HFFc6 (cell line): Measurements from ENCODE around the gene AEBP2. TPM values are rescaled to one million over a fixed set of nuclear protein-coding genes. Genes with fewer than 3 reads are reported as not detected.

Experiments used
- DNase-seq: peaks from one replicate; pipeline ENCODE4 v3.0.0-alpha.2; 2018
- H3K27ac Mint-ChIP-seq: 2 replicates; pipeline ENCODE4 v1.8.0; 2020; ENCODE audit warnings: mild to moderate bottlenecking, mixed read lengths
- H3K27me3 Mint-ChIP-seq: 2 replicates; pipeline ENCODE4 v1.8.0; 2021; ENCODE audit warnings: mild to moderate bottlenecking, moderate library complexity, mixed read lengths; ENCODE audit not compliant: insufficient read depth
- H3K36me3 Mint-ChIP-seq: 2 replicates; pipeline ENCODE4 v1.8.0; 2021; ENCODE audit warnings: low read depth, mixed read lengths
- H3K4me1 Mint-ChIP-seq: 2 replicates; pipeline ENCODE4 v1.8.0; 2020; ENCODE audit warnings: low read depth, mixed read lengths
- H3K4me3 Mint-ChIP-seq: 2 replicates; pipeline ENCODE4 v1.8.0; 2020; ENCODE audit warnings: mild to moderate bottlenecking, moderate library complexity, mixed read lengths
- H3K9me3 Mint-ChIP-seq: 2 replicates; pipeline ENCODE4 v1.8.0; 2020; ENCODE audit warnings: mild to moderate bottlenecking, mixed read lengths
- total RNA-seq, 6 experiments: library from RNA; stranded (reverse); fragmentation: NEBNext Ultra II Directional; extraction: Animal tissue kit (Norgen Biotek cat#: 25700); gene quantifications; 2 replicates in 1 of 6; 3 replicates in 5 of 6; pipeline ENCODE4 v1.2.3, GENCODE V29; 2021
- TF ChIP-seq, protein P1 (sequence below): fragments of 200-600 bp; sonication (generic); IDR thresholded peaks from 2 replicates; pipeline ENCODE4 v1.5.0; 2021; ENCODE audit warnings: antibody characterized with exemption, mild to moderate bottlenecking

Gene AEBP2
- total RNA-seq, 6 experiments from 2014 or later, result 36.8 to 43.4 (median 39.1) TPM

DNA sequence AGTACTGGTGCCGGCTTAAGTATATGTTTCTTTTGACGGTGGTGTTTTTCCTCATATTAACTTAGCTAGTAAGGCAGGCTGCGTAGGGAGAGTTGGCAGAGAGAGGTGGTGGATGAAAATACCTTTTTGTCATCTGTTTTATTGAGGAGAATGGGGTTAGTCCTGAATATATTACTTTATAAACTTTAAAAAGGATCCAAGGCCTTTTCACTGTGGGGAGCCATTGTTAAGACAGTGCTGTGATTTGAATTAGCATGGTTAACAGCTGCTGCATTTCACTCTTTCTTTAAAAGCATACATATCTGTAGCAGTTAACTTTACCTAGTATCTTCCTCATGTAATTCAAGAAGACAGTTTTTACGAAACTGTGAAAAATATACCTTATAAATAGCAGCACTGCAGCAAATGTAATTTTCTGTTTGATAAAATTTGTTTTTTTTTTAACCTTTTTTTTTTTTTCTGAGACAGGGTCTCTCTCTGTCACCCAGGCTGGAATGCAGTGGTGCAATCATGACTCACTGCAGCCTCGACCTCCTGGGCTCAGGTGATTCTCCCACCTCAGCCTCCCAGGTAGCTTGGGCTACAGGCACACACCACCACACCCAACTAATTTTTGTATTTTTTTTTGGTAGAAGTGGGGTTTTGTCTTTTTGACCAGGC, 57.1 kb downstream of the AEBP2 start:
- Mint-ChIP-seq H3K27ac (no peak overlapping the region), H3K4me1 (peaks cover 22% of the 10 kb centered on the region), H3K36me3 (peaks cover 5% of the 10 kb centered on the region; the same call in 1 of the 2 replicates), H3K4me3 (no peak overlapping the region), H3K27me3 (peaks cover 3% of the 10 kb centered on the region; the same call in 1 of the 2 replicates), H3K9me3 (no peaks in the 10 kb centered on the region)
- no peak for DNase-seq
- TF ChIP-seq, protein P1, sequence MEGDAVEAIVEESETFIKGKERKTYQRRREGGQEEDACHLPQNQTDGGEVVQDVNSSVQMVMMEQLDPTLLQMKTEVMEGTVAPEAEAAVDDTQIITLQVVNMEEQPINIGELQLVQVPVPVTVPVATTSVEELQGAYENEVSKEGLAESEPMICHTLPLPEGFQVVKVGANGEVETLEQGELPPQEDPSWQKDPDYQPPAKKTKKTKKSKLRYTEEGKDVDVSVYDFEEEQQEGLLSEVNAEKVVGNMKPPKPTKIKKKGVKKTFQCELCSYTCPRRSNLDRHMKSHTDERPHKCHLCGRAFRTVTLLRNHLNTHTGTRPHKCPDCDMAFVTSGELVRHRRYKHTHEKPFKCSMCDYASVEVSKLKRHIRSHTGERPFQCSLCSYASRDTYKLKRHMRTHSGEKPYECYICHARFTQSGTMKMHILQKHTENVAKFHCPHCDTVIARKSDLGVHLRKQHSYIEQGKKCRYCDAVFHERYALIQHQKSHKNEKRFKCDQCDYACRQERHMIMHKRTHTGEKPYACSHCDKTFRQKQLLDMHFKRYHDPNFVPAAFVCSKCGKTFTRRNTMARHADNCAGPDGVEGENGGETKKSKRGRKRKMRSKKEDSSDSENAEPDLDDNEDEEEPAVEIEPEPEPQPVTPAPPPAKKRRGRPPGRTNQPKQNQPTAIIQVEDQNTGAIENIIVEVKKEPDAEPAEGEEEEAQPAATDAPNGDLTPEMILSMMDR, result no peak

DNA sequence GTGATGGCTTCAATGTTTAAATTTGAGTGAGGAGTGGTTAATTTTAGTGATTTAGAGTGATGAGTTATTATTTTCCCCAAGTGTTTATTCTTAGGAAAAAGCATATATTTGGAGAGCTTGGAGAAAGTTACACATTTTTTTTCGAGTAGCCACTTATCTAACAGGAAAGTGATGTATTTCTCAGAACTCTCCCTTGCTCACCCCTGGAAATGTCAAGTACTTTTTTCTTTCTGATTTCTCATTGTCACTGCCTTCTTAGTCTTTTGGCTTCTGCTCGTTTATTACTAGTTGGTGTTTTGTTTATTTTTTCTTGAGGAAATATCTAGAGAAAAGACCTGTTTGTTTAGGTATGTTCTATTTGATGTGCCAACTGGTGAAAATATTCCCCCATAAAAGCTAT, 58.8 kb downstream of the AEBP2 start:
- H3K27ac Mint-ChIP-seq, result no peak overlapping the region
- H3K9me3 Mint-ChIP-seq, result no peaks in the 10 kb centered on the region
- DNase-seq, result no peak
- H3K36me3 Mint-ChIP-seq, result peaks cover 17% of the 10 kb centered on the region
- peaks cover 5% of the 10 kb centered on the region for H3K27me3 Mint-ChIP-seq
- H3K4me1 Mint-ChIP-seq, result peaks cover 13% of the 10 kb centered on the region
- TF ChIP-seq, protein P1, result no peak
- no peak overlapping the region for H3K4me3 Mint-ChIP-seq

DNA sequence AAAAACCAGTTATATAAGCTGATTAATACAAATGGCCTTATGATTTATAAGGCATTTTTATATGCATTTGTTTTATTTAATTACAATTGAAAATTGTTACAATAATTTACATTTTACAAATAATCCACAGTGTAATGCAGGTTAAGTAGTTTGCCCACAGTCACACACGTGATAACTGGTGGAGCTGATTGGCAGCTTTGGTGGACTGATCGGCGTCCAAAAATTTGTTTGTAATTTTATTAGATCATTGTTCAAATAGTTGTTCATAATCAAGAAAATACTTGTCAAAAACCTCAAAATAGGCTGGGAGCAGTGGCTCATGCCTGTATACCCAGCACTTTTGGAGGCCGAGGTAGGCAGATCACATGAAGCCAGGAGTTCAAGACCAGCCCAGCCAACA, 59.7 kb downstream of the AEBP2 start:
- H3K4me1 Mint-ChIP-seq, result peaks cover 16% of the 10 kb centered on the region
- TF ChIP-seq, protein P1, result no peak
- no peak overlapping the region for H3K27ac Mint-ChIP-seq
- H3K36me3 Mint-ChIP-seq, result peaks cover 15% of the 10 kb centered on the region
- no peak for DNase-seq
- H3K9me3 Mint-ChIP-seq, result no peaks in the 10 kb centered on the region
- peaks cover 2% of the 10 kb centered on the region for H3K27me3 Mint-ChIP-seq
- H3K4me3 Mint-ChIP-seq, result no peak overlapping the region

DNA sequence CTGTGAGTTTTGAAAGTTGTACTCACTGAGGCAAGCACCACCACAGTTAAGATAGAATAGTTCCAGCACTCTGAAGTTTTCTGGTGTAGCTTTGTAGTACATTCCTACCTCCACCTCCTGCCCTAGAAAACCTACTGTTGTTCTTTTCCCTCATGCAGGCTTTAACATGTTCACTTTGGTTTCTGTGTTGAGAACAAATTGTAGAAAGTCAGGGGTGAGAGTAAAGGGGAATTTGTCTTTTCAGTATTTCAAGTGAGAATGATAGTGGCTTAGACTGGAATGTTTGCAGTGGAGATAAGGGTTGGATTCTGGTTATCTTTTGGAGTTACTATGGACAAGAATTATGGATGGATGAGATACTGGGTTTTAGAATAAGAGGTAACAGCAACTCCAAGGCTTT, 67.2 kb downstream of the AEBP2 start:
- Mint-ChIP-seq H3K9me3 (no peaks in the 10 kb centered on the region), H3K36me3 (peaks cover 25% of the 10 kb centered on the region), H3K4me3 (no peak overlapping the region), H3K27me3 (peaks cover 2% of the 10 kb centered on the region), H3K27ac (peak overlapping the region; percentile 0; the same call in 1 of the 2 replicates), H3K4me1 (peaks cover 34% of the 10 kb centered on the region)
- TF ChIP-seq, protein P1, result no peak
- no peak for DNase-seq

DNA sequence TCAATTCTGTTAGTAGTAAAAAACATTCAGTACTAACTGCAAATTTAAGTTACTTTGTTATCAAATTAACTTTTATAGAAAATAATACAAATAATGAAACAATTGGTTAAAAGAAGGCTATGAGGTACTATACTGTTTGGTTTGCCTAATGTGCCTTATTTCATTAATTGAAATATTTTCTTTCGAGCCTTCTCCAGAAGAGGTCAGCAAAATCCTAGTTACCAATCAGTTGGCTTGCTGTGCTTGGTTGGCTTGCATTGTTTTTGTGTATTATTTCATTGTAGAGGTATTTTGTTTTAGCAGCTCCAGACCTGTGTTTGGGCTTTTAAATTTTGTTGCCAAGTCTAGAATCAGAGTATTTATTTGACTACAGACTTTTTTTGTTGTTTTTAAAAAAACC, 68.5 kb downstream of the AEBP2 start:
- TF ChIP-seq, protein P1, result peak; percentile 56; the same call in 1 of the 2 replicates
- Mint-ChIP-seq H3K27me3 (no peaks in the 10 kb centered on the region; the same call in none of the 2 replicates), H3K27ac (no peak overlapping the region), H3K4me1 (peaks cover 33% of the 10 kb centered on the region), H3K9me3 (no peaks in the 10 kb centered on the region), H3K4me3 (no peak overlapping the region), H3K36me3 (peaks cover 15% of the 10 kb centered on the region)
- peak; percentile 27 for DNase-seq
